ENCODE measurements around the gene ACTRT2.

ACTRT2 gene

DNA sequence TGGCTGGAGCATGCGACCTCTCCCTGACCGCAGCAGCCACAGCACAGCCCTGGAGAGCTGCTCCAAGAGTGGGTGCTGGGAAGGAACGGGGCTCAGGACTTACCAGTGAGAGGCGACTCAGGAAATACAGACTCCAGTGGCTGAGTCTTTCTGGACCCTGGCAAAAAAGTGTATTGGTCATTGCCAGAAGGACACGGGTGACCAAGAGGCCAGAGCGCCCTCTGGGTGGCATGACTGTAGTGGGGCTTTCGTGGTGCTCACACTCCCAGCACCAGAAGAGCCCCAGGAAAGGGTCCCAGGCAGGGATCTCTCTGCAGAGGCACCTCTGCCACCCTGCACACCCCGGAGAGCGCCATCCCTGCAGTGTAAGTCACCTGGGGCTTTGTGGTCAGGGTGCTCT lies 38.9 kb downstream of the ACTRT2 start:
- Histone ChIP-seq H3K79me2 (ENCODE audit: insufficient read depth, low read depth) (no peaks in the 10 kb centered on the region), H3K9ac (no peak overlapping the region), H3K36me3 (ENCODE audit: insufficient read depth) (no peaks in the 10 kb centered on the region), H3K4me1 (ENCODE audit: low read depth, poor library complexity, severe bottlenecking) (no peaks in the 10 kb centered on the region), H3K4me3 (IDR thresholded peaks at IDR 0.05; ENCODE audit: insufficient read depth, low read depth, low read length) (no peak overlapping the region), H4K20me1 (ENCODE audit: insufficient read depth) (no peaks in the 10 kb centered on the region), H3K4me2 (no peak overlapping the region), H3K27me3 (ENCODE audit: insufficient read depth, low read depth) (peaks cover 13% of the 10 kb centered on the region; the same call in 1 of the 2 replicates), H2AFZ (ENCODE audit: low read depth) (no peak overlapping the region), H3K27ac (no peak overlapping the region)
- no peak for TF ChIP-seq CTCF (conservative IDR thresholded peaks at IDR 0.05; ENCODE audit: low read depth, low read length)

GRCh38 chr1:3060601-3061551 lies 39.6 kb downstream of the ACTRT2 start:
- Histone ChIP-seq H2AFZ (ENCODE audit: low read depth) (no peak overlapping the region), H3K4me3 (IDR thresholded peaks at IDR 0.05; ENCODE audit: insufficient read depth, low read depth, low read length) (no peak overlapping the region), H3K4me2 (no peak overlapping the region), H3K79me2 (ENCODE audit: insufficient read depth, low read depth) (no peaks in the 10 kb centered on the region), H3K4me1 (ENCODE audit: low read depth, poor library complexity, severe bottlenecking) (no peaks in the 10 kb centered on the region), H3K27me3 (ENCODE audit: insufficient read depth, low read depth) (peaks cover 13% of the 10 kb centered on the region; the same call in 1 of the 2 replicates), H3K27ac (no peak overlapping the region), H4K20me1 (ENCODE audit: insufficient read depth) (no peaks in the 10 kb centered on the region), H3K9ac (no peak overlapping the region), H3K36me3 (ENCODE audit: insufficient read depth) (no peaks in the 10 kb centered on the region)
- no peak for TF ChIP-seq CTCF (conservative IDR thresholded peaks at IDR 0.05; ENCODE audit: low read depth, low read length)

DNA sequence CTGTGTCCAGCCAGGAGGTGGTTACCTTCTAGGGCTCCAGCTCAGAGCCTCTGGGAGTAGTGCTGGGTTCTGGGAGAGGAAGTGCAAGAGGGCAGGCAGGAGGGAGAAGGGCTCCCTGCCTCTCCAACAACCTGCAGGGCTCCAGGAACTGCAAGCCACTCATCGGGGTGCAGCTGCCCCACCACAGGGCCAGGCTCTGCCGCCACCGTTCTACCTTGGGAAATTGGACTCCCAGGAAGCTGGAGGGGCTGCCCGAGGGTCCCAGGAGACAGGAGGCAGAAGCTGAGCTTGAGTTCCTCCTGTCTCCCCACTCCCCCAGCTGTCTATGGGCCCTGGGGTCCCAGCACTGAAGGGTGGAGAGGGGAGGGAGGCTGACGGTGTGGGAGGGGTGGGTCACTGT lies 40.3 kb downstream of the ACTRT2 start:
- Histone ChIP-seq H4K20me1 (ENCODE audit: insufficient read depth) (no peaks in the 10 kb centered on the region), H3K4me3 (IDR thresholded peaks at IDR 0.05; ENCODE audit: insufficient read depth, low read depth, low read length) (no peak overlapping the region), H3K4me1 (ENCODE audit: low read depth, poor library complexity, severe bottlenecking) (no peaks in the 10 kb centered on the region), H3K79me2 (ENCODE audit: insufficient read depth, low read depth) (no peaks in the 10 kb centered on the region), H3K4me2 (no peak overlapping the region), H2AFZ (ENCODE audit: low read depth) (no peak overlapping the region), H3K27ac (no peak overlapping the region), H3K27me3 (ENCODE audit: insufficient read depth, low read depth) (peaks cover 13% of the 10 kb centered on the region; the same call in 1 of the 2 replicates), H3K36me3 (ENCODE audit: insufficient read depth) (no peaks in the 10 kb centered on the region), H3K9ac (no peak overlapping the region)
- no peak for TF ChIP-seq CTCF (conservative IDR thresholded peaks at IDR 0.05; ENCODE audit: low read depth, low read length)

DNA sequence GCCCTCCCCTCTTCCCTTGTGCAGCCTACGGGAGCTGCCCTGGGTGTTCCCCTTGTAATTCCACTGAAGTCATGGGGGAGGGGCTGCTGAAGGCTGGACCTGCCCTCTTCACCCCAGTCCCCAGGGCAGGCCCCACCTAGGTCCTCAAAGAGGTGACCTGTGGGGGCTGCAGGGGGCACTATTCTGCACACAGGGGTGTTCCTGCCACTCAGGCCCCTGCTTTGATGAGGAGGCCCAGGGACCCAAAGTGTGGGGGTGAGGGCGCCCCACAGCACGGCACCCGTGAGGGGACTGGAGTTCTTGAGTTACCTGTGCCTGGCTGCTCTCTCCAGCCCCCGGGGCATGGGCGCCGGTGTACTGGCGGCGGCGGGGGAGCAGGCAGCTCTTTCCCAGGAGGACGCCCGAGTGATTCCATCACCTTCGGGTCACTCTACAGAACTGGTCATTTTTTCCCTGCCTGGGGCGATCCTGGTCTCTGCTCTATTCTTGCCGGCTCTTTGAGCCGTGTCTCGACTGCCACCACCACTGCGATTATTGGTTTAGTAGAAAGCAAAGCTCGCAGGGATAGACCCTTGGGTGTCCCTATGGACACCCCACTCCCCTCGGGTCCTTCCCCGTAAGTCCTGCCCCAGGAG lies 40.8 kb downstream of the ACTRT2 start:
- Histone ChIP-seq H3K79me2 (ENCODE audit: insufficient read depth, low read depth) (no peaks in the 10 kb centered on the region), H3K4me2 (no peak overlapping the region), H4K20me1 (ENCODE audit: insufficient read depth) (no peaks in the 10 kb centered on the region), H3K4me3 (IDR thresholded peaks at IDR 0.05; ENCODE audit: insufficient read depth, low read depth, low read length) (no peak overlapping the region), H3K4me1 (ENCODE audit: low read depth, poor library complexity, severe bottlenecking) (no peaks in the 10 kb centered on the region), H2AFZ (ENCODE audit: low read depth) (no peak overlapping the region), H3K27ac (no peak overlapping the region), H3K27me3 (ENCODE audit: insufficient read depth, low read depth) (peaks cover 13% of the 10 kb centered on the region; the same call in 1 of the 2 replicates), H3K9ac (no peak overlapping the region), H3K36me3 (ENCODE audit: insufficient read depth) (no peaks in the 10 kb centered on the region)
- no peak for TF ChIP-seq CTCF (conservative IDR thresholded peaks at IDR 0.05; ENCODE audit: low read depth, low read length)

Measured in KMS-11 (cell line).